Neural crest cell (in vitro differentiated cells): Measurements from ENCODE around the gene SPRTN. TPM values are rescaled to one million over a fixed set of nuclear protein-coding genes. Genes with fewer than 3 reads are reported as not detected.

Source experiments
- DNase-seq: peaks from one replicate; pipeline ENCODE4 v3.0.0; 2021; ENCODE audit warnings: low read depth, mixed read lengths, low spot score
- H3K27ac Mint-ChIP-seq: one replicate; pipeline ENCODE4 v1.8.0; 2021; ENCODE audit warnings: mild to moderate bottlenecking, mixed read lengths; ENCODE audit not compliant: unreplicated experiment
- H3K27me3 Mint-ChIP-seq: 2 replicates; pipeline ENCODE4 v1.8.0; 2021; ENCODE audit warnings: low read depth, mild to moderate bottlenecking, mixed read lengths
- H3K36me3 Mint-ChIP-seq: 2 replicates; pipeline ENCODE4 v1.8.0; 2021; ENCODE audit warnings: low read depth, mild to moderate bottlenecking, mixed read lengths
- H3K4me1 Mint-ChIP-seq: 2 replicates; pipeline ENCODE4 v1.8.0; 2021; ENCODE audit warnings: mixed read lengths
- H3K4me3 Mint-ChIP-seq: one replicate; pipeline ENCODE4 v1.8.0; 2021; ENCODE audit warnings: mild to moderate bottlenecking, mixed read lengths
- H3K9me3 Mint-ChIP-seq: 2 replicates; pipeline ENCODE4 v1.8.0; 2021; ENCODE audit warnings: mixed read lengths
- CTCF ChIP-seq: fragments of 200-600 bp; sonication (generic); conservative IDR thresholded peaks from 2 replicates; pipeline ENCODE4 v1.5.0; 2021; ENCODE audit warnings: antibody characterized with exemption, mild to moderate bottlenecking
- total RNA-seq: library from RNA; stranded (reverse); gene quantifications from 2 replicates; pipeline ENCODE4 v1.2.1, GENCODE V29; 2021

Gene SPRTN
- total RNA-seq, 1 donor from 2014 or later, result 17.2 TPM

- H3K27me3 Mint-ChIP-seq, result no peaks in the 10 kb centered on the region
- no peak for DNase-seq
- no peak overlapping the region for H3K27ac Mint-ChIP-seq
- no peak overlapping the region for H3K4me3 Mint-ChIP-seq
- no peaks in the 10 kb centered on the region for H3K9me3 Mint-ChIP-seq
- no peaks in the 10 kb centered on the region for H3K4me1 Mint-ChIP-seq
- no peaks in the 10 kb centered on the region for H3K36me3 Mint-ChIP-seq
- TF ChIP-seq CTCF, result no peak
Measured at GRCh38 chr1:231385416-231385748, 47.3 kb downstream of the SPRTN start.

DNA sequence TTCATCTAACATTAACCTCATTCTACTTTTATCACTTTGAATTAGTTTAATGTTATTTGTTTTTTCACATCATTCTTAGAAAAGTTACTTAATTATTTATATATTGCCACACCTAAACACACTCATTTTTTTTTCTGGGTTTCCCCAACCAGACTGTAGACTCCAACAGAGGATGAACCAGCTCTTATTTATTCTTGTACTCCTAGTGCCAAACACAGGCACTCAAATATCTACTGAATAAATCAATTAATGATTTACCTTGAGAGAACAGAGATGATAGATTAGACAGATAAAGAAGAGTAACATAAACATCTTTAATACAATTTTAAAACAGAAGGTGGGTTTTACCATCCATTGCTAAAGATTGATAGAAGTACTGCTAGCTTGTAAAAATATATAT, 48.4 kb downstream of the SPRTN start:
- Mint-ChIP-seq H3K9me3 (no peaks in the 10 kb centered on the region), H3K27me3 (no peaks in the 10 kb centered on the region), H3K27ac (no peak overlapping the region), H3K4me1 (no peaks in the 10 kb centered on the region), H3K36me3 (no peaks in the 10 kb centered on the region), H3K4me3 (no peak overlapping the region)
- TF ChIP-seq CTCF, result no peak
- DNase-seq, result no peak

DNA sequence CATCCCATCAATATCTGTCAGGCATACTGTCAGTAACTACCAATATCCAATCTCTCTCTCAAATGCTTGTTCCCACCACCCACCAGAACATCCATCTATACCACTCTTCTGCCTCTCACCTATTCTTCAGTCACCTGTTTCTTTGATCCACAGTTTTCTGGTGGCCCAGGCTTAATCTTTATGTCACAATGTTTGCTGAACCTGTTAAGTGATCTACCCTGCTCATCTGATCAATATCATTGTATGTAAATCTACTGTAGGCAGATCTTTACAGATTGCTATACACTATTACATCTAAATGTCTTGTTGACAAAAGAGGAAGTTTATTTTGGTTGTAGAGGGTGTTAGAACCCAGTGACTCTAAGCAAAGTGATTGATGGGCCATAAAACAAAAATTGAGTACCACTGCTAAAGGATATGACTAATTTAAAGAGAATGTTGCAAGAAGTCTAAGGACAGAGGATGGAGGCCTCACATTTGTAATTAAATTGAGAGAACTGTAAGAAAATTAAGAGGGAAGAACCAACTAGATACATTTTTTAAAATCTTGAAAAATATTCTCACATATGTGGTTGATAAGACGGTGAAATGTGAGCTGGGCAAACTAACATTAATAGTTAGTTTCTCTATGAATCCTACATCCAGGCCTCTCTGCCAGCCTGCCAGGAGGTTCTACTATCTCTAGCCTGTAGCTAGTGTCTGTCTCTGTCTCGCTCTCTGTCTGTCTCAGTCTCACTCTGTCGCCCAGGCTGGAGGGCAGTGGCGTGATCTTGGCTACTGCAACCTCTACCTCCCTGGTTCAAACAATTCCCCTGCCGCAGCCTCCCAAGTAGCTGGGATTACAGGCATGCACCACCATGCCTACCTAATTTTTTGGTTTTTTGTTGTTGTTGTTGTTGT, 49.9 kb downstream of the SPRTN start:
- H3K4me1 Mint-ChIP-seq, result no peaks in the 10 kb centered on the region
- no peak overlapping the region for H3K4me3 Mint-ChIP-seq
- H3K9me3 Mint-ChIP-seq, result no peaks in the 10 kb centered on the region
- no peaks in the 10 kb centered on the region for H3K27me3 Mint-ChIP-seq
- H3K36me3 Mint-ChIP-seq, result no peaks in the 10 kb centered on the region
- DNase-seq, result no peak
- TF ChIP-seq CTCF, result no peak
- H3K27ac Mint-ChIP-seq, result no peak overlapping the region

DNA sequence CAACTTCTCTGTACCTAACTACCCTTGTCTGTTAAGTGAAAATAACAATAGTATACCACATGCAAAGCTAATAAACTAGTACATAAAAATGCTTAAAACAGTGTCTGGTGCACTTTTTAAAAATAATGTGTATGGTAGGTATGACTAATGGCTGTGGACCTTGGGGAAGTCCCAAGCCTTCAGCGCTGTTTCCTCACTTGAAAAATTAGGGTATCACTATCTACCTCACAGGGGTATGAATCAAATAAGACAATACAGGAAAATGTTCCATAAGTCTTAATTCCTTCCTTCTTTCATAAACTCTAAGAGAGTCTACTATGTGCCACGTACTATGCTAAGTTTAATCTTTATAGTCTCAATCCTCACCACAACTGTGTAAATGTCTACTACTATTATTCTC, 52.0 kb downstream of the SPRTN start:
- Mint-ChIP-seq H3K9me3 (no peaks in the 10 kb centered on the region), H3K27me3 (no peaks in the 10 kb centered on the region), H3K4me1 (peaks cover 11% of the 10 kb centered on the region), H3K27ac (no peak overlapping the region), H3K36me3 (no peaks in the 10 kb centered on the region), H3K4me3 (no peak overlapping the region)
- no peak for DNase-seq
- no peak for TF ChIP-seq CTCF

DNA sequence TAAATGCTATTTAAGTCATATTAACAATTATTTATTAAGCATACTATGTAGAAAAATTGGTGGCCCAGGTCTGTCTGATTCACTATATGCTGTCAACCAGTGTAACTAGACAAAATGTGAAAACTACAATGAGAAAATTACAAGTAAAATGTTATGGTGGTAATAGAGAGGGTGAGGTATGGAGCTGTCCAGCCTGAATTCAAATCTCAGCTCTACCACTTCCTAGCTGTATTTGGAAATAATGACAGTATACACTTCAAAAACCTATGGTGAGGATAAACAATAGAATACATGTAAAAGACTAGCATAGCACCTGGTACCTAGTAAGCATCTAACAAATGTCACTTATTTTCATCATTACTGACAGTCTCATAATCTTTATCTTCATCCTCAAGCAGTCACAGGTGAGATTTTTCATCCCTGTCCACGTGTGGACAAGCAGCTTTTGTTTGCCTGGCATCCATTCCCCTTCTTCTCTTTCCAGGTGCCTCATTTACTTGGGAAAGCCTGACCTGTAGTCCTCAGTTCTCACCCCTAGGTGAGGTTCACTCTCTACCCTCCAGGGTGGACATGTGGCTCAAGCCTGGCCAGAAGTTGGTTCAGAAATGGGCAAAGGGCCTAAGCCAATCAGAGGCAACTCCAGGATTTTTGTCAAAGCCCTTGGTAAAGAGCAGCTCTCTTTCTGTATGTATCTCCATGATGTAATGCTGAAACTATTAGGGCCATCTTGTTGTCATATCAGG, 54.5 kb downstream of the SPRTN start:
- no peak for TF ChIP-seq CTCF
- no peak overlapping the region for H3K27ac Mint-ChIP-seq
- H3K27me3 Mint-ChIP-seq, result no peaks in the 10 kb centered on the region
- no peaks in the 10 kb centered on the region for H3K36me3 Mint-ChIP-seq
- no peak for DNase-seq
- H3K9me3 Mint-ChIP-seq, result no peaks in the 10 kb centered on the region
- H3K4me3 Mint-ChIP-seq, result no peak overlapping the region
- H3K4me1 Mint-ChIP-seq, result peaks cover 28% of the 10 kb centered on the region
